WTC11 (cell line): ENCODE results near the gene CD46. TPM values are rescaled to one million over a fixed set of nuclear protein-coding genes. Genes with fewer than 3 reads are reported as not detected.

Experiments
- ATAC-seq: fragments of 200-7000 bp; cut with Tn5 transposase; 2 replicates; pipeline ENCODE4 v1.10.0; 2021; ENCODE audit warnings: mild to moderate bottlenecking, moderate library complexity
- CTCF ChIA-PET: fragments of 300-600 bp; sonication (Branson Sonifier 250); formaldehyde crosslinking; loops from one replicate; lab custom pipeline; 2021; ENCODE audit warnings: antibody characterized with exemption; lab: Charles Lee
- POLR2A ChIA-PET: fragments of 350-600 bp; sonication (Branson Sonifier 250); formaldehyde crosslinking; loops from one replicate; lab custom pipeline; 2021; ENCODE audit warnings: antibody characterized with exemption; lab: Charles Lee
- DNase-seq: peaks from one replicate; pipeline ENCODE4 v3.0.0; 2021; ENCODE audit warnings: low spot score
- H3K27ac Mint-ChIP-seq: 2 replicates; pipeline ENCODE4 v1.8.0; 2021; ENCODE audit warnings: mixed read lengths
- H3K27me3 Mint-ChIP-seq: 2 replicates; pipeline ENCODE4 v1.8.0; 2021; ENCODE audit warnings: low read depth, mild to moderate bottlenecking, moderate library complexity, mixed read lengths
- H3K36me3 Mint-ChIP-seq: 2 replicates; pipeline ENCODE4 v1.8.0; 2021; ENCODE audit warnings: mixed read lengths
- H3K4me1 Mint-ChIP-seq: 2 replicates; pipeline ENCODE4 v1.8.0; 2022; ENCODE audit warnings: mixed read lengths
- H3K4me3 Mint-ChIP-seq: 2 replicates; pipeline ENCODE4 v1.8.0; 2021; ENCODE audit warnings: mild to moderate bottlenecking, moderate library complexity, mixed read lengths
- H3K9me3 Mint-ChIP-seq: 2 replicates; pipeline ENCODE4 v1.8.0; 2021; ENCODE audit warnings: mixed read lengths
- ETV6 ChIP-seq: sonication (generic); formaldehyde crosslinking; IDR thresholded peaks from 2 replicates; pipeline ENCODE4 v1.8.1; 2022; ENCODE audit warnings: mild to moderate bottlenecking, missing genetic modification reagents
- FOXP1 ChIP-seq: sonication (generic); formaldehyde crosslinking; IDR thresholded peaks from 2 replicates; pipeline ENCODE4 v1.8.0; 2022; ENCODE audit warnings: missing genetic modification reagents, mild to moderate bottlenecking, moderate library complexity, borderline replicate concordance
- NR1H2 ChIP-seq: sonication (generic); formaldehyde crosslinking; IDR thresholded peaks from 2 replicates; pipeline ENCODE4 v1.9.0; 2021; ENCODE audit warnings: mild to moderate bottlenecking, moderate library complexity, missing genetic modification reagents
- SOX15 ChIP-seq: fragments of 250-450 bp; sonication (Bioruptor Pico); IDR thresholded peaks from 2 replicates; pipeline ENCODE4 v1.9.0; 2021; ENCODE audit warnings: mild to moderate bottlenecking
- TCF7 ChIP-seq: sonication (generic); formaldehyde crosslinking; IDR thresholded peaks from 2 replicates; pipeline ENCODE4 v1.8.0; 2022; ENCODE audit warnings: mild to moderate bottlenecking, low read depth, missing genetic modification reagents, moderate library complexity
- TEAD4 ChIP-seq: sonication (generic); formaldehyde crosslinking; IDR thresholded peaks from 2 replicates; pipeline ENCODE4 v1.8.0; 2022; ENCODE audit warnings: mild to moderate bottlenecking, missing genetic modification reagents
- ZNF232 ChIP-seq: sonication (generic); formaldehyde crosslinking; IDR thresholded peaks from 2 replicates; pipeline ENCODE4 v1.8.0; 2022; ENCODE audit warnings: mild to moderate bottlenecking, missing genetic modification reagents
- ZNF317 ChIP-seq: sonication (generic); formaldehyde crosslinking; IDR thresholded peaks from 2 replicates; pipeline ENCODE4 v1.8.1; 2023; ENCODE audit warnings: low read depth, mild to moderate bottlenecking, moderate library complexity, missing genetic modification reagents, borderline replicate concordance
- ZNF416 ChIP-seq: fragments of 250-450 bp; sonication (Bioruptor Pico); IDR thresholded peaks from 2 replicates; pipeline ENCODE4 v1.9.0; 2021; ENCODE audit warnings: mild to moderate bottlenecking, inconsistent platforms
- total RNA-seq: library from RNA; stranded (reverse); gene quantifications from 3 replicates; pipeline ENCODE4 v1.2.3, GENCODE V29; 2021
- TF ChIP-seq, protein P1 (sequence below): fragments of 200-600 bp; IDR thresholded peaks from 2 replicates; pipeline ENCODE4 v1.8.0; 2022; ENCODE audit warnings: antibody characterized with exemption
- TF ChIP-seq, protein P2 (sequence below): sonication (generic); formaldehyde crosslinking; IDR thresholded peaks from 2 replicates; pipeline ENCODE4 v1.8.1; 2023; ENCODE audit warnings: mild to moderate bottlenecking, missing genetic modification reagents, moderate library complexity
- TF ChIP-seq, protein P3 (sequence below): fragments of 250-450 bp; sonication (Bioruptor Pico); IDR thresholded peaks from 2 replicates; pipeline ENCODE4 v1.9.0; 2021; ENCODE audit warnings: mild to moderate bottlenecking
- TF ChIP-seq, protein P4 (sequence below): sonication (generic); formaldehyde crosslinking; IDR thresholded peaks from 2 replicates; pipeline ENCODE4 v1.8.0; 2022; ENCODE audit warnings: mild to moderate bottlenecking, missing genetic modification reagents
- TF ChIP-seq, protein P5 (sequence below): sonication (generic); formaldehyde crosslinking; IDR thresholded peaks from 2 replicates; pipeline ENCODE4 v1.8.1; 2022; ENCODE audit warnings: mild to moderate bottlenecking, moderate library complexity, missing genetic modification reagents
- TF ChIP-seq, protein P6 (sequence below): fragments of 250-450 bp; sonication (Bioruptor Pico); IDR thresholded peaks from 2 replicates; pipeline ENCODE4 v1.9.0; 2021; ENCODE audit warnings: mild to moderate bottlenecking
- TF ChIP-seq, protein P7 (sequence below): fragments of 250-450 bp; sonication (Bioruptor Pico); IDR thresholded peaks from 2 replicates; pipeline ENCODE4 v1.9.0; 2021; ENCODE audit warnings: moderate library complexity, mild to moderate bottlenecking, inconsistent platforms, borderline replicate concordance
- TF ChIP-seq, protein P8 (sequence below): sonication (generic); formaldehyde crosslinking; IDR thresholded peaks from 2 replicates; pipeline ENCODE4 v1.8.0; 2022; ENCODE audit warnings: mild to moderate bottlenecking, missing genetic modification reagents
- TF ChIP-seq, protein P9 (sequence below): sonication (generic); formaldehyde crosslinking; IDR thresholded peaks from 2 replicates; pipeline ENCODE4 v1.8.0; 2022; ENCODE audit warnings: missing genetic modification reagents

CD46 gene
- total RNA-seq, 1 experiment from 2014 or later: 150 TPM

DNA sequence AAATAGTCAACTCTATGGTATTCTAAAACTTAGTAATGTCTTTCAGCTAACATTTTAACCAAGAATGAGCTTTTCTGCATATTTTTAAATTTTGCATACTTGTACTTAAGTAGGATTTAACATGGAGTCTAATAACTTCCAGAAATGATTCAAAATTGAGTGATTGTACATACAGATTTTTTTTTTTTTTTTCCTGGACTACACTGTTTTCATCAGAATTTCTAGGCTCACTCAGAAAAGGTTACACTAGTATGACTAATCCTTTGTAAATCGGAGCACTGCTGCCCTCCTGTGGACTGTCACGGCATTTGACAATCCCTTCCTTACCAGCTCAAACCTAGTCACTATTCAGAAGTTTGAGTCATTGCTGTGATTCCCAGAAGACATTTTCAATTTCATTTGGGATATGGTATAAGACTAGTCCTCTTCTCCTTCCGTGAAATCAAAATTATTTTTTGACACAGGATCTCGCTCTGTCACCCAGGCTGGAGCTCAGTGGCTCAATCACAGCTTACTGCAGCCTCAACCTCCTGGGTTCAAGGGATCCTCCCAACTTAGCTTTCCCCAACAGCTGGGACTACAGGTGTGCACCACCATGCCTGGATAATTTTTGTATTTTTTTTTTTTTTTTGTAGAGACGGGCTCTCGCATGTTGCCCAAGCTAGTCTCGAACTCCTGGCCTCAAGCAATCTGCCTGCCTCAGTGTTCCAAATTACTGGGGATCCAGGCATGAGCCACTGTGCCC lies 45.5 kb downstream of the CD46 start:
- CTCF ChIA-PET: interaction anchor here (0.5 to 2.2 kb wide), 36 partner anchors 9 to 954 kb away, joined by 3 to 17 read pairs (median 5); partner anchors contain the start of genes CD46 and PLXNA2
- Mint-ChIP-seq H3K9me3 (no peaks in the 10 kb centered on the region), H3K4me1 (peaks cover 8% of the 10 kb centered on the region), H3K36me3 (peaks cover 22% of the 10 kb centered on the region), H3K27ac (no peak overlapping the region), H3K27me3 (no peaks in the 10 kb centered on the region), H3K4me3 (no peak overlapping the region)
- DNase-seq (peak; percentile 81), ATAC-seq (peak; percentile 84)
- TF ChIP-seq, protein P1, sequence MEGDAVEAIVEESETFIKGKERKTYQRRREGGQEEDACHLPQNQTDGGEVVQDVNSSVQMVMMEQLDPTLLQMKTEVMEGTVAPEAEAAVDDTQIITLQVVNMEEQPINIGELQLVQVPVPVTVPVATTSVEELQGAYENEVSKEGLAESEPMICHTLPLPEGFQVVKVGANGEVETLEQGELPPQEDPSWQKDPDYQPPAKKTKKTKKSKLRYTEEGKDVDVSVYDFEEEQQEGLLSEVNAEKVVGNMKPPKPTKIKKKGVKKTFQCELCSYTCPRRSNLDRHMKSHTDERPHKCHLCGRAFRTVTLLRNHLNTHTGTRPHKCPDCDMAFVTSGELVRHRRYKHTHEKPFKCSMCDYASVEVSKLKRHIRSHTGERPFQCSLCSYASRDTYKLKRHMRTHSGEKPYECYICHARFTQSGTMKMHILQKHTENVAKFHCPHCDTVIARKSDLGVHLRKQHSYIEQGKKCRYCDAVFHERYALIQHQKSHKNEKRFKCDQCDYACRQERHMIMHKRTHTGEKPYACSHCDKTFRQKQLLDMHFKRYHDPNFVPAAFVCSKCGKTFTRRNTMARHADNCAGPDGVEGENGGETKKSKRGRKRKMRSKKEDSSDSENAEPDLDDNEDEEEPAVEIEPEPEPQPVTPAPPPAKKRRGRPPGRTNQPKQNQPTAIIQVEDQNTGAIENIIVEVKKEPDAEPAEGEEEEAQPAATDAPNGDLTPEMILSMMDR: peak; percentile 46
- TF ChIP-seq FOXP1 (CRISPR knock-in tag): no peak
- POLR2A ChIA-PET: no interaction called here

DNA sequence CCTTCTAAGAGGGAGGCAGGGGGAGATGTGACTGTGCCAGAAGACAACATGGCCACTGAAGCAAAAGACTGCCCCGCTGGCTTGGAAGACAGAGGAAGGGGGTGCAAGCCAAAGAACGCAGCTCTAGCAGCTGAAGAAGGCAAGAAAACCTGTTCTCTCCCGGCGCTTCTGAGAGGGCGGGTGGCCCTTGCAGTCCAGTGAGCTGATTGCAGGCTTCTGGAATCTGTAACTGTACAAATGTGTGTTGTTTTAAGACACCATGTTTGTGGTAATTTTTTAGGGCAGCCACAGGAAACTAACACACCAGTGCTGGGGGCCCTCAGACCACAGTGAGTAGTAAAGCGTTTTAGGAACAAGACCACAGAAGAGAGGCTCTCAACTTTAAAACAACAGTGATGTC lies 47.0 kb downstream of the CD46 start:
- DNase-seq (no peak), ATAC-seq (no peak)
- Mint-ChIP-seq H3K4me3 (no peak overlapping the region), H3K9me3 (no peaks in the 10 kb centered on the region), H3K27ac (no peak overlapping the region), H3K27me3 (no peaks in the 10 kb centered on the region; the same call in 1 of the 2 replicates), H3K36me3 (peaks cover 12% of the 10 kb centered on the region), H3K4me1 (peaks cover 8% of the 10 kb centered on the region)
- CTCF ChIA-PET: interaction anchor here (1.0 to 2.2 kb wide), 2 partner anchors 164 to 183 kb away, joined by 3 to 8 read pairs; no protein-coding TSS in a partner anchor
- POLR2A ChIA-PET: no interaction called here
- TF ChIP-seq, protein P2, sequence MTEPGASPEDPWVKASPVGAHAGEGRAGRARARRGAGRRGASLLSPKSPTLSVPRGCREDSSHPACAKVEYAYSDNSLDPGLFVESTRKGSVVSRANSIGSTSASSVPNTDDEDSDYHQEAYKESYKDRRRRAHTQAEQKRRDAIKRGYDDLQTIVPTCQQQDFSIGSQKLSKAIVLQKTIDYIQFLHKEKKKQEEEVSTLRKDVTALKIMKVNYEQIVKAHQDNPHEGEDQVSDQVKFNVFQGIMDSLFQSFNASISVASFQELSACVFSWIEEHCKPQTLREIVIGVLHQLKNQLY (CRISPR knock-in tag): no peak
- no peak for TF ChIP-seq ZNF317
- TF ChIP-seq ZNF232 (CRISPR knock-in tag): no peak
- no peak for TF ChIP-seq ZNF416
- TF ChIP-seq, protein P3, sequence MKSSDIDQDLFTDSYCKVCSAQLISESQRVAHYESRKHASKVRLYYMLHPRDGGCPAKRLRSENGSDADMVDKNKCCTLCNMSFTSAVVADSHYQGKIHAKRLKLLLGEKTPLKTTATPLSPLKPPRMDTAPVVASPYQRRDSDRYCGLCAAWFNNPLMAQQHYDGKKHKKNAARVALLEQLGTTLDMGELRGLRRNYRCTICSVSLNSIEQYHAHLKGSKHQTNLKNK: no peak
- TF ChIP-seq, protein P4, sequence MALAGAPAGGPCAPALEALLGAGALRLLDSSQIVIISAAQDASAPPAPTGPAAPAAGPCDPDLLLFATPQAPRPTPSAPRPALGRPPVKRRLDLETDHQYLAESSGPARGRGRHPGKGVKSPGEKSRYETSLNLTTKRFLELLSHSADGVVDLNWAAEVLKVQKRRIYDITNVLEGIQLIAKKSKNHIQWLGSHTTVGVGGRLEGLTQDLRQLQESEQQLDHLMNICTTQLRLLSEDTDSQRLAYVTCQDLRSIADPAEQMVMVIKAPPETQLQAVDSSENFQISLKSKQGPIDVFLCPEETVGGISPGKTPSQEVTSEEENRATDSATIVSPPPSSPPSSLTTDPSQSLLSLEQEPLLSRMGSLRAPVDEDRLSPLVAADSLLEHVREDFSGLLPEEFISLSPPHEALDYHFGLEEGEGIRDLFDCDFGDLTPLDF (CRISPR knock-in tag): no peak
- TF ChIP-seq, protein P5, sequence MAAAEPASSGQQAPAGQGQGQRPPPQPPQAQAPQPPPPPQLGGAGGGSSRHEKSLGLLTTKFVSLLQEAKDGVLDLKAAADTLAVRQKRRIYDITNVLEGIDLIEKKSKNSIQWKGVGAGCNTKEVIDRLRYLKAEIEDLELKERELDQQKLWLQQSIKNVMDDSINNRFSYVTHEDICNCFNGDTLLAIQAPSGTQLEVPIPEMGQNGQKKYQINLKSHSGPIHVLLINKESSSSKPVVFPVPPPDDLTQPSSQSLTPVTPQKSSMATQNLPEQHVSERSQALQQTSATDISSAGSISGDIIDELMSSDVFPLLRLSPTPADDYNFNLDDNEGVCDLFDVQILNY (CRISPR knock-in tag): no peak
- TF ChIP-seq ETV6 (CRISPR knock-in tag): no peak
- TF ChIP-seq, protein P6, sequence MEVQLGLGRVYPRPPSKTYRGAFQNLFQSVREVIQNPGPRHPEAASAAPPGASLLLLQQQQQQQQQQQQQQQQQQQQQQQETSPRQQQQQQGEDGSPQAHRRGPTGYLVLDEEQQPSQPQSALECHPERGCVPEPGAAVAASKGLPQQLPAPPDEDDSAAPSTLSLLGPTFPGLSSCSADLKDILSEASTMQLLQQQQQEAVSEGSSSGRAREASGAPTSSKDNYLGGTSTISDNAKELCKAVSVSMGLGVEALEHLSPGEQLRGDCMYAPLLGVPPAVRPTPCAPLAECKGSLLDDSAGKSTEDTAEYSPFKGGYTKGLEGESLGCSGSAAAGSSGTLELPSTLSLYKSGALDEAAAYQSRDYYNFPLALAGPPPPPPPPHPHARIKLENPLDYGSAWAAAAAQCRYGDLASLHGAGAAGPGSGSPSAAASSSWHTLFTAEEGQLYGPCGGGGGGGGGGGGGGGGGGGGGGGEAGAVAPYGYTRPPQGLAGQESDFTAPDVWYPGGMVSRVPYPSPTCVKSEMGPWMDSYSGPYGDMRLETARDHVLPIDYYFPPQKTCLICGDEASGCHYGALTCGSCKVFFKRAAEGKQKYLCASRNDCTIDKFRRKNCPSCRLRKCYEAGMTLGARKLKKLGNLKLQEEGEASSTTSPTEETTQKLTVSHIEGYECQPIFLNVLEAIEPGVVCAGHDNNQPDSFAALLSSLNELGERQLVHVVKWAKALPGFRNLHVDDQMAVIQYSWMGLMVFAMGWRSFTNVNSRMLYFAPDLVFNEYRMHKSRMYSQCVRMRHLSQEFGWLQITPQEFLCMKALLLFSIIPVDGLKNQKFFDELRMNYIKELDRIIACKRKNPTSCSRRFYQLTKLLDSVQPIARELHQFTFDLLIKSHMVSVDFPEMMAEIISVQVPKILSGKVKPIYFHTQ (CRISPR knock-in tag): no peak
- TF ChIP-seq TCF7 (CRISPR knock-in tag): no peak
- TF ChIP-seq, protein P7, sequence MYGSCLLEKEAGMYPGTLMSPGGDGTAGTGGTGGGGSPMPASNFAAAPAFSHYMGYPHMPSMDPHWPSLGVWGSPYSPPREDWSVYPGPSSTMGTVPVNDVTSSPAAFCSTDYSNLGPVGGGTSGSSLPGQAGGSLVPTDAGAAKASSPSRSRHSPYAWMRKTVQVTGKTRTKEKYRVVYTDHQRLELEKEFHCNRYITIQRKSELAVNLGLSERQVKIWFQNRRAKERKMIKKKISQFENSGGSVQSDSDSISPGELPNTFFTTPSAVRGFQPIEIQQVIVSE (CRISPR knock-in tag): no peak
- no peak for TF ChIP-seq TEAD4 (CRISPR knock-in tag)
- TF ChIP-seq, protein P8, sequence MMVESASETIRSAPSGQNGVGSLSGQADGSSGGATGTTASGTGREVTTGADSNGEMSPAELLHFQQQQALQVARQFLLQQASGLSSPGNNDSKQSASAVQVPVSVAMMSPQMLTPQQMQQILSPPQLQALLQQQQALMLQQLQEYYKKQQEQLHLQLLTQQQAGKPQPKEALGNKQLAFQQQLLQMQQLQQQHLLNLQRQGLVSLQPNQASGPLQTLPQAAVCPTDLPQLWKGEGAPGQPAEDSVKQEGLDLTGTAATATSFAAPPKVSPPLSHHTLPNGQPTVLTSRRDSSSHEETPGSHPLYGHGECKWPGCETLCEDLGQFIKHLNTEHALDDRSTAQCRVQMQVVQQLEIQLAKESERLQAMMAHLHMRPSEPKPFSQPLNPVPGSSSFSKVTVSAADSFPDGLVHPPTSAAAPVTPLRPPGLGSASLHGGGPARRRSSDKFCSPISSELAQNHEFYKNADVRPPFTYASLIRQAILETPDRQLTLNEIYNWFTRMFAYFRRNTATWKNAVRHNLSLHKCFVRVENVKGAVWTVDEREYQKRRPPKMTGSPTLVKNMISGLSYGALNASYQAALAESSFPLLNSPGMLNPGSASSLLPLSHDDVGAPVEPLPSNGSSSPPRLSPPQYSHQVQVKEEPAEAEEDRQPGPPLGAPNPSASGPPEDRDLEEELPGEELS (CRISPR knock-in tag): no peak
- TF ChIP-seq, protein P9, sequence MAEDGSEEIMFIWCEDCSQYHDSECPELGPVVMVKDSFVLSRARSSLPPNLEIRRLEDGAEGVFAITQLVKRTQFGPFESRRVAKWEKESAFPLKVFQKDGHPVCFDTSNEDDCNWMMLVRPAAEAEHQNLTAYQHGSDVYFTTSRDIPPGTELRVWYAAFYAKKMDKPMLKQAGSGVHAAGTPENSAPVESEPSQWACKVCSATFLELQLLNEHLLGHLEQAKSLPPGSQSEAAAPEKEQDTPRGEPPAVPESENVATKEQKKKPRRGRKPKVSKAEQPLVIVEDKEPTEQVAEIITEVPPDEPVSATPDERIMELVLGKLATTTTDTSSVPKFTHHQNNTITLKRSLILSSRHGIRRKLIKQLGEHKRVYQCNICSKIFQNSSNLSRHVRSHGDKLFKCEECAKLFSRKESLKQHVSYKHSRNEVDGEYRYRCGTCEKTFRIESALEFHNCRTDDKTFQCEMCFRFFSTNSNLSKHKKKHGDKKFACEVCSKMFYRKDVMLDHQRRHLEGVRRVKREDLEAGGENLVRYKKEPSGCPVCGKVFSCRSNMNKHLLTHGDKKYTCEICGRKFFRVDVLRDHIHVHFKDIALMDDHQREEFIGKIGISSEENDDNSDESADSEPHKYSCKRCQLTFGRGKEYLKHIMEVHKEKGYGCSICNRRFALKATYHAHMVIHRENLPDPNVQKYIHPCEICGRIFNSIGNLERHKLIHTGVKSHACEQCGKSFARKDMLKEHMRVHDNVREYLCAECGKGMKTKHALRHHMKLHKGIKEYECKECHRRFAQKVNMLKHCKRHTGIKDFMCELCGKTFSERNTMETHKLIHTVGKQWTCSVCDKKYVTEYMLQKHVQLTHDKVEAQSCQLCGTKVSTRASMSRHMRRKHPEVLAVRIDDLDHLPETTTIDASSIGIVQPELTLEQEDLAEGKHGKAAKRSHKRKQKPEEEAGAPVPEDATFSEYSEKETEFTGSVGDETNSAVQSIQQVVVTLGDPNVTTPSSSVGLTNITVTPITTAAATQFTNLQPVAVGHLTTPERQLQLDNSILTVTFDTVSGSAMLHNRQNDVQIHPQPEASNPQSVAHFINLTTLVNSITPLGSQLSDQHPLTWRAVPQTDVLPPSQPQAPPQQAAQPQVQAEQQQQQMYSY (CRISPR knock-in tag): no peak
- TF ChIP-seq NR1H2 (CRISPR knock-in tag): no peak
- TF ChIP-seq SOX15 (CRISPR knock-in tag): no peak
